GM21529 (cell line): ENCODE measurements around the gene IL1RAPL1.

Source experiments
- ATAC-seq: cut with Tn5 transposase; IDR thresholded peaks from one replicate; pipeline ENCODE4 v1.9.1; 2021; ENCODE audit not compliant: unreplicated experiment

The IL1RAPL1 gene

GRCh38 chrX:28626515-28626914 lies 39.3 kb downstream of the IL1RAPL1 start:
- no peak for ATAC-seq

GRCh38 chrX:28628120-28628519 lies 40.9 kb downstream of the IL1RAPL1 start:
- ATAC-seq: no peak

GRCh38 chrX:28638775-28639174 lies 51.5 kb downstream of the IL1RAPL1 start:
- no peak for ATAC-seq

- no peak for ATAC-seq
Observed at GRCh38 chrX:28639451-28639850, 52.2 kb downstream of the IL1RAPL1 start.

- ATAC-seq: no peak
Observed at GRCh38 chrX:28649541-28649940, 62.3 kb downstream of the IL1RAPL1 start.

- no peak for ATAC-seq
Observed at GRCh38 chrX:28651186-28651585, 63.9 kb downstream of the IL1RAPL1 start.

- ATAC-seq: no peak
Observed at GRCh38 chrX:28659269-28659668, 72.0 kb downstream of the IL1RAPL1 start.

- ATAC-seq: no peak
Observed at GRCh38 chrX:28665778-28666177, 78.5 kb downstream of the IL1RAPL1 start.

- ATAC-seq: no peak
Observed at GRCh38 chrX:28668303-28668702, 81.1 kb downstream of the IL1RAPL1 start.

- no peak for ATAC-seq
Observed at GRCh38 chrX:28668957-28669356, 81.7 kb downstream of the IL1RAPL1 start.

GRCh38 chrX:28670074-28670473 lies 82.8 kb downstream of the IL1RAPL1 start:
- no peak for ATAC-seq

- no peak for ATAC-seq
Observed at GRCh38 chrX:28675173-28675572, 87.9 kb downstream of the IL1RAPL1 start.

- ATAC-seq: no peak
Observed at GRCh38 chrX:28693101-28693500, 105.9 kb downstream of the IL1RAPL1 start.

- no peak for ATAC-seq
Observed at GRCh38 chrX:28697732-28698131, 110.5 kb downstream of the IL1RAPL1 start.

GRCh38 chrX:28701222-28701621 lies 114.0 kb downstream of the IL1RAPL1 start:
- ATAC-seq: no peak

GRCh38 chrX:28706964-28707363 lies 119.7 kb downstream of the IL1RAPL1 start:
- no peak for ATAC-seq

- ATAC-seq: no peak
Observed at GRCh38 chrX:28709421-28709820, 122.2 kb downstream of the IL1RAPL1 start.

GRCh38 chrX:28717864-28718263 lies 130.6 kb downstream of the IL1RAPL1 start:
- ATAC-seq: no peak

GRCh38 chrX:28718450-28718849 lies 131.2 kb downstream of the IL1RAPL1 start:
- no peak for ATAC-seq

- ATAC-seq: no peak
Observed at GRCh38 chrX:28719620-28720019, 132.4 kb downstream of the IL1RAPL1 start.

- no peak for ATAC-seq
Observed at GRCh38 chrX:28752330-28752729, 165.1 kb downstream of the IL1RAPL1 start.

GRCh38 chrX:28756175-28756574 lies 168.9 kb downstream of the IL1RAPL1 start:
- no peak for ATAC-seq

- ATAC-seq: no peak
Observed at GRCh38 chrX:28756647-28757046, 169.4 kb downstream of the IL1RAPL1 start.

GRCh38 chrX:28757290-28757689 lies 170.0 kb downstream of the IL1RAPL1 start:
- ATAC-seq: no peak
